Prostate gland (tissue), 2 donors: ENCODE data around the gene EEF1G. TPM values are rescaled to one million over a fixed set of nuclear protein-coding genes. Genes with fewer than 3 reads are reported as not detected.
A peak's percentile ranks its signal among the peaks of the same experiment; 100 is the strongest.
"Not testable (repeated sequence)": the region's sequence is repeated elsewhere in the genome, so short reads cannot be mapped to it uniquely, and the experiment has no call there.

ENCODE experiments used
- DNase-seq: peaks from one replicate; pipeline ENCODE4 v3.0.0-alpha.2; 2019; ENCODE audit warnings: low spot score
- H3K27ac ChIP-seq, 2 donors: fragments of 200-600 bp; sonication (generic); 2 replicates each; pipeline ENCODE4 v1.5.1; 2017 to 2019
- H3K27me3 ChIP-seq: fragments of 200-600 bp; sonication (generic); replicated peaks from 2 replicates; pipeline ENCODE4 v1.5.1; 2019; ENCODE audit not compliant: insufficient read depth
- H3K36me3 ChIP-seq, 2 donors: fragments of 200-600 bp; sonication (generic); 1 replicate in 1 of 2; 2 replicates in 1 of 2; pipeline versions ENCODE4 v1.5.1 to v1.8.1; 2017 to 2019
- H3K4me1 ChIP-seq: fragments of 200-600 bp; sonication (generic); replicated peaks from 2 replicates; pipeline ENCODE4 v1.5.1; 2019
- H3K4me3 ChIP-seq, 2 donors: fragments of 200-600 bp; sonication (generic); 2 replicates each; pipeline ENCODE4 v1.5.1; 2017 to 2019
- H3K9me3 ChIP-seq: fragments of 200-600 bp; sonication (generic); 2 replicates; pipeline ENCODE4 v1.5.1; 2017
- POLR2A ChIP-seq: fragments of 450-650 bp; IDR thresholded peaks from one replicate; pipeline ENCODE4 v1.6.1; 2016; ENCODE audit warnings: antibody characterized with exemption, mild to moderate bottlenecking
- POLR2AphosphoS5 ChIP-seq: sonication (generic); formaldehyde crosslinking; IDR thresholded peaks from one replicate; pipeline ENCODE4 v1.6.1; 2017; ENCODE audit warnings: antibody characterized with exemption
- WGBS: methylation state at CpG from one replicate; pipeline ENCODE4 v1.1.5; 2018; 5-methylcytosine and 5-hydroxymethylcytosine counted together
- intact Hi-C: fragments of 100-400 bp; cut with DNase I; formaldehyde crosslinking; loops from one replicate; pipeline ENCODE4 v1.14.2; 2022
- total RNA-seq, 2 donors: library from RNA; depleted of rRNA; stranded (reverse); fragments of >200 nt; gene quantifications; one replicate each; pipeline ENCODE4 v1.1.0, GENCODE V29; 2016
- TF ChIP-seq, protein P1 (sequence below), 4 experiments: fragments of 200-600 bp in 2 of 4; fragments of 450-650 bp in 2 of 4; sonication (generic) in 2 of 4; IDR thresholded peaks; 1 replicate in 3 of 4; 2 replicates in 1 of 4; pipeline ENCODE4 v1.5.1; 2016 to 2019; ENCODE audit warnings: antibody characterized with exemption in 4 of 4, mild to moderate bottlenecking in 2 of 4, moderate library complexity in 2 of 4

Gene EEF1G, protein sequence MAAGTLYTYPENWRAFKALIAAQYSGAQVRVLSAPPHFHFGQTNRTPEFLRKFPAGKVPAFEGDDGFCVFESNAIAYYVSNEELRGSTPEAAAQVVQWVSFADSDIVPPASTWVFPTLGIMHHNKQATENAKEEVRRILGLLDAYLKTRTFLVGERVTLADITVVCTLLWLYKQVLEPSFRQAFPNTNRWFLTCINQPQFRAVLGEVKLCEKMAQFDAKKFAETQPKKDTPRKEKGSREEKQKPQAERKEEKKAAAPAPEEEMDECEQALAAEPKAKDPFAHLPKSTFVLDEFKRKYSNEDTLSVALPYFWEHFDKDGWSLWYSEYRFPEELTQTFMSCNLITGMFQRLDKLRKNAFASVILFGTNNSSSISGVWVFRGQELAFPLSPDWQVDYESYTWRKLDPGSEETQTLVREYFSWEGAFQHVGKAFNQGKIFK
- total RNA-seq: 1,000 to 10,000 TPM; 1,254 to 2,389 TPM

DNA sequence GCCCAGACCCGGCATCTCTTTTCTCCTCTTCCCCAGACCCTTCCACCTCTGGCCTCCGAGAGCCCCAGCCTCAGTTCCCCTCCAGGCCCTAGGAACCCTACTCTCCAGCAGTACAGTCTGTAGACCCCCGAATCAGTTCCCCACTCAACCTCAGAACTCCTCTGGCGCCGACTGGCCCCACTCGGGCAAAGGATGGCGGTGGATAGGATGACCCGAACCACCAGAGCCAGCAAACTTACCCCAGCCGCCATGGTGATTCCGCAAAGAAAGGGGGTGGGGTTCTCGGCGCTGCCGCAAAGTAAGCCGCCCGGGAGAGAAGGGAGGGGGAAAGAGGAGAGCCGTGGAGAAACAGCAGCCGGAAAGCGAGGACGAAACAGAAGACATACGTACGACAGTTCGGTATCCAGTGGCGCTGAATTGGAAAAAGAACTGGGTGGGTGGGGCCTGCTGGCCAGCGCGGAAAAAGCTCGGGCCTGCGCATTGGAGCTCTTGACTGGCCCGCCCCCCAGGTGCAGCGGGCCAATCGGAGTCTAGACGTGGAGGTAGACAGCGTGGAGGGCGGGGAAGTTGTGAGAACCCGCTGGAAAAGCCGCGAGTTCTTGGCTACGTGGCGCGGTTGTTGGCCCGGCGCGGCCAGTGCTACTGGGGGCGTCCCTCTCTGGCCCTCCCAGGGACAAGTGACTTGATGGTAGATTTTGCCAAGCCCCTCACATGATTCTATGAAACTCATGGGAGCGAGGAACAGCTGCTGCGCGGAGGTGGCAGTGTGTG is at the start of gene EEF1G:
EEF1G (minus strand) TSS at position 300 of the 771 bp plus-strand sequence; CDS start at position 251, 49 bp downstream.
- no peaks in the 10 kb centered on the region for H3K9me3 ChIP-seq
- intact Hi-C loops: no loop called here
- peak within 1 kb of the TSS; percentile 98 to 99 for H3K27ac ChIP-seq
- WGBS: under 1% methylated on average over 46 of the region's 46 CpGs
- DNase-seq: peak; percentile 99
- peaks cover 0 to 6% of the 10 kb centered on the region in 2 donors for H3K36me3 ChIP-seq
- H3K4me1 ChIP-seq: peaks cover 11% of the 10 kb centered on the region
- no peaks in the 10 kb centered on the region for H3K27me3 ChIP-seq
- TF ChIP-seq, protein P1, sequence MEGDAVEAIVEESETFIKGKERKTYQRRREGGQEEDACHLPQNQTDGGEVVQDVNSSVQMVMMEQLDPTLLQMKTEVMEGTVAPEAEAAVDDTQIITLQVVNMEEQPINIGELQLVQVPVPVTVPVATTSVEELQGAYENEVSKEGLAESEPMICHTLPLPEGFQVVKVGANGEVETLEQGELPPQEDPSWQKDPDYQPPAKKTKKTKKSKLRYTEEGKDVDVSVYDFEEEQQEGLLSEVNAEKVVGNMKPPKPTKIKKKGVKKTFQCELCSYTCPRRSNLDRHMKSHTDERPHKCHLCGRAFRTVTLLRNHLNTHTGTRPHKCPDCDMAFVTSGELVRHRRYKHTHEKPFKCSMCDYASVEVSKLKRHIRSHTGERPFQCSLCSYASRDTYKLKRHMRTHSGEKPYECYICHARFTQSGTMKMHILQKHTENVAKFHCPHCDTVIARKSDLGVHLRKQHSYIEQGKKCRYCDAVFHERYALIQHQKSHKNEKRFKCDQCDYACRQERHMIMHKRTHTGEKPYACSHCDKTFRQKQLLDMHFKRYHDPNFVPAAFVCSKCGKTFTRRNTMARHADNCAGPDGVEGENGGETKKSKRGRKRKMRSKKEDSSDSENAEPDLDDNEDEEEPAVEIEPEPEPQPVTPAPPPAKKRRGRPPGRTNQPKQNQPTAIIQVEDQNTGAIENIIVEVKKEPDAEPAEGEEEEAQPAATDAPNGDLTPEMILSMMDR (IDR thresholded peaks at IDR 0.05): peak in 1 of 4 experiments; percentile 17
- TF ChIP-seq POLR2A (peak; percentile 94), POLR2AphosphoS5 (peak; percentile 99)
- peak within 1 kb of the TSS; percentile 59 to 74 for H3K4me3 ChIP-seq

DNA sequence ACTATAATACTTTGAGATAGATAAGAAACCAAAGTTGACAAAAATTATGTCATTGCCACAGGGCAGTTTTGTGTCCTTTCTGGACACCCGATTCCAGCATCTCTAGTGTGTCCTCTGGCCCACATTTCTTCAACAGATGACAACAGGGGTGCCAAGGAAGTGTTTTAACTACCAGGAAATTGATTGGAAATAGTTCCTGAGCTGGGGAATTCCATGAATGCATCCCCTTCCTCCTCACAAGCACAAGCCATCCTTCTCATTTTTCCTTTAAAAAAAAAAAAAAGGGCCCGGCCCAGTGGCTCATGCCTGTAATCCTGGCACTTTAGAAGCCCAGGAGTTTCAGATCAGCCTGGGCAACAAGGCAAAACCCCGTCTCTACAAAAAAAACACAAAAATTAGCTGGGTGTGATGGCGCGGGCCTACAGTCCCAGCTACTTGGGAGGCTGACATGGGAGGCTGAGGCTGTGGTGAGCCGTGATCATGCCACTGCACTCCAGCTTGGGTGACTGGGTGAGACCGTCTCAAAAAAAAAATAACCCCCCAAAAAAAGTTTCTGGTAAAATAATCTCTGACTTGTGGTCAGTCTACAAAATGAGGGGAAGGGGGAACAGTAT is 48.9 kb upstream of the EEF1G start:
- WGBS: 84% methylated on average over 7 of the region's 7 CpGs
- TF ChIP-seq POLR2A (no peak), POLR2AphosphoS5 (no peak)
- TF ChIP-seq, protein P1 (IDR thresholded peaks at IDR 0.05): no peak
- Histone ChIP-seq H3K36me3 (peaks cover 5 to 13% of the 10 kb centered on the region in 2 donors), H3K27me3 (no peaks in the 10 kb centered on the region), H3K4me1 (peaks cover 6% of the 10 kb centered on the region), H3K4me3 (no peak overlapping the region), H3K27ac (peak overlapping the region; percentile 77 to 88), H3K9me3 (no peaks in the 10 kb centered on the region)
- no peak for DNase-seq
- intact Hi-C loops: no loop called here

DNA sequence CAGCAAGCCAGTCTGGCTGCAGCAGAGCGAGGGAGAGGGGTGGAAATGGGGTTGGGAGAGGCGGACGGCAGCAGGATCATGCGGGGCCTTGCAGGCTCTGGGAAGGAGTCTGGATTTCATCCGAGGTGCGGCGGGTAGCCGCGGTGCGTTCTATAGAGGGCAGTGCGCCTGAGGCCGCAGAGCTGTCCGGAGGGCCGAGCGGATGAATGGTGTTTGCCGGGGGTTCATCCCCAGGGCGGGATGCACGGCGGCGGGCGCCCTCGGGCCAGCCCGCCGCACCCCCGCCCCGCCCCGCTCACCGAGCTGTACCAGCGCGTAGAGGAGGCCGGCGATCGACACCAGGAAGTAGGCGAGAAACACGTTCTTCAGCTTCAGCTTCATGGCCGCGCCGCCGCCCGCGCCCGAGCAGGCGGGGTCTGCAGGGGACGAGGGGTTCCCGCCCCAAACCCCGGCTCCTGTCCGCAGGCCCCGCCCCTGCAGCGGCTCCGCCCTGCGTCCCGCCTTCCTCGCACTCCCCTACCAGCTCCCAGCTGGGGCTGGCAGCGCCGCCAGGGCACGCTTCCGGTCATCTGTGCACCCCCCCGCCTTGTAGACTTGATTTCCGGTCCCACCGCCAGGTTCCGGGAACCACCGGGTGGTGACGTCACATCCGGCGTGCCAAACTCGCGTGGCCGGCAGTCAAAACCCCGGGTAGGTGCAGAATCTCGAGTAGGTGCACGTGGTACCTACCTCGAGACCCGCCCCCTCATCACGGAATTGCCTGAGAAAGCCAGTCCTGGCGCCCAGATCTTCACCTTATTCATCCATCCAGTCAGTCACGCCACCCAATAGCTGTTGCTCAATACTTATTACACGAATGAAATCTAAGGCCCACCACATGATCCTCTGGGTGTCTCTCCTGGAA is 48.1 kb upstream of the EEF1G start, which contains the start of gene B3GAT3:
B3GAT3 (minus strand) TSS at position 420 of the 904 bp plus-strand sequence; CDS start at position 381, 39 bp downstream.
- peaks cover 5 to 13% of the 10 kb centered on the region in 2 donors for H3K36me3 ChIP-seq
- TF ChIP-seq POLR2AphosphoS5 (peak; percentile 99), POLR2A (peak; percentile 93)
- TF ChIP-seq, protein P1 (IDR thresholded peaks at IDR 0.05): peak in 2 of 4 experiments; percentile 56 to 68
- no peaks in the 10 kb centered on the region for H3K27me3 ChIP-seq
- no peaks in the 10 kb centered on the region for H3K9me3 ChIP-seq
- intact Hi-C loops: no loop called here
- DNase-seq: peak; percentile 98
- H3K27ac ChIP-seq: peak within 1 kb of the TSS; percentile 77 to 88
- WGBS: under 1% methylated on average over 77 of the region's 77 CpGs
- H3K4me3 ChIP-seq: peak within 1 kb of the TSS; percentile 64
- H3K4me1 ChIP-seq: peaks cover 6% of the 10 kb centered on the region

DNA sequence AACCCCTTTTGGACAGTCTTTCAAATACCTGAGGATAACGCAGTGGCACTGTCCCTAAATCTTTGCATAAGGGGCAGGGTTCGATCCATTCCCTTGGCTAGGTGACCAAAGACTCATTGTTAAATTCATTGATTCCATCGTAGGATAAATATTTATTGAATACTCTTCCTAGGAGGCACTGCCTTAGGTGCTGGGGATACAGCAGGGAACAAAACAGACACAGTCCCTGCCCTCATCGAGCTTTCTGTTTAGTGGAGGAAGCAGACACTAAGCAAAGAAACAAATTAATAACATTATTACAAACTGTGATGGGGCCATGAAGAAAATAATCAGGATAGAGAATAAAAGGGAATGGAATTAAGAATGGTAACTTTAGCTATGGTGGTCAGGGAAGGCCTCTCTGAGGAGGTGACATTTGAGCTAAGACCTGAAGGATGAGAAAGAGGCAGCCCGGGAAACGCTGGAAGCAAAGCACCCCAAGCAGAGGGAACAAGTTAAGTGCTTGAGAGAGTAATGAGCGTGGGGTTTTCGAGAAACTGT is 47.4 kb upstream of the EEF1G start:
- TF ChIP-seq POLR2A (no peak), POLR2AphosphoS5 (no peak)
- TF ChIP-seq, protein P1 (IDR thresholded peaks at IDR 0.05): no peak

DNA sequence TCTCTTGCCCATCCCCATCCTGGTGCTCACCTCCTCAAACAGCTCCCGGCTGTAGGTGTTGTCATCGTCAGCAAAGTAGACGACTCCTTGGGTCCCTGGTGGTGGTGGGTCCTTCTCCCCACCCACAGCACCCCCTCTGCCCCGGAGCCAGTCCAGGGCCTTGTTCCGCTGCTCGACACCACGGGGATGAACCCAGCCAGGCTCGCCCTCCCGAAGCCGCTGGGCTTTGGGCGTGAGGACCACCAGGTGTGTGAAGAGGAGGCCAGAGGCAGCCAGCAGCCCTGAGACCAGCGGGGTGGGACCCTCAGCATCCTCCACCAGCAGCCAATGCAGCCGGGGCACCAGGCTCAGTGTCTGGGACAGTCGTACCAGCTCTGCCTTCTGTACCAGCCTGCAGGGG is 43.3 kb upstream of the EEF1G start:
- intact Hi-C loops, H3K9me3 ChIP-seq, H3K27me3 ChIP-seq, DNase-seq, H3K27ac ChIP-seq, H3K4me1 ChIP-seq, H3K36me3 ChIP-seq, H3K4me3 ChIP-seq: not testable (repeated sequence)
- WGBS: 84% methylated on average over 8 of the region's 14 CpGs

More for the DNA sequence above, 47.4 kb upstream of the EEF1G start:
- no peaks in the 10 kb centered on the region for H3K27me3 ChIP-seq
- H3K27ac ChIP-seq: peak overlapping the region; percentile 77 to 88
- peaks cover under 1 to 8% of the 10 kb centered on the region in 2 donors for H3K36me3 ChIP-seq
- H3K9me3 ChIP-seq: no peaks in the 10 kb centered on the region
- peak overlapping the region; percentile 64 for H3K4me3 ChIP-seq
- WGBS: 21% methylated on average over 8 of the region's 8 CpGs
- intact Hi-C loops: no loop called here
- DNase-seq: no peak
- peaks cover 6% of the 10 kb centered on the region for H3K4me1 ChIP-seq
